Cardiac fibroblast (primary cell): Measurements from ENCODE around the gene SALL3.

Experiments used
- DNase-seq, 2 donors: peaks; one replicate each; pipeline versions ENCODE4 v3.0.0 to v3.0.0-alpha.2; 2010; ENCODE audit warnings: low read depth in 2 of 2
- H3K4me3 ChIP-seq, 2 donors: replicated peaks in 1 of 2; 1 replicate in 1 of 2; 2 replicates in 1 of 2; pipeline ENCODE4 v1.5.1; 2011; ENCODE audit warnings: low read depth in 2 of 2, low read length in 2 of 2, mild to moderate bottlenecking in 2 of 2, moderate library complexity in 1 of 2
- CTCF ChIP-seq: IDR thresholded peaks from one replicate; pipeline ENCODE4 v1.5.1; 2011; ENCODE audit warnings: low read depth, mild to moderate bottlenecking, low read length, inconsistent platforms

Gene SALL3

DNA sequence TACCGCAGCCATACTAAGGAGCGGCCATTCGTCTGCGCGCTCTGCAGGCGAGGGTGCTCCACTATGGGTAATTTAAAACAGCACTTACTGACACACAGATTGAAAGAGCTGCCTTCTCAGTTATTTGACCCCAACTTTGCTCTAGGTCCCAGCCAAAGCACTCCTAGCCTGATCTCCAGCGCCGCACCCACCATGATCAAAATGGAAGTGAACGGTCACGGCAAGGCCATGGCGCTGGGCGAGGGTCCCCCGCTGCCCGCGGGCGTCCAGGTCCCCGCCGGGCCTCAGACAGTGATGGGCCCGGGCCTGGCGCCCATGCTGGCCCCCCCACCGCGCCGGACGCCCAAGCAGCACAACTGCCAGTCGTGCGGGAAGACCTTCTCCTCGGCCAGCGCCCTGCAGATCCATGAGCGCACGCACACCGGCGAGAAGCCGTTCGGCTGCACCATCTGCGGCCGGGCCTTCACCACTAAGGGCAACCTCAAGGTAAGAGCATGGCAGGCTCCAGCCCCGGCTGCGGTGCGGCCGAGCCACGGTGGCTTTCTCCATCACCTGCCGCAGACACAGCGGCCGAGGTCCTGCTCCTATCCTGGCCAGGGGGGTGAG is 15.5 kb downstream of the SALL3 start:
- no peak overlapping the region for H3K4me3 ChIP-seq
- no peak for DNase-seq
- TF ChIP-seq CTCF, result no peak

DNA sequence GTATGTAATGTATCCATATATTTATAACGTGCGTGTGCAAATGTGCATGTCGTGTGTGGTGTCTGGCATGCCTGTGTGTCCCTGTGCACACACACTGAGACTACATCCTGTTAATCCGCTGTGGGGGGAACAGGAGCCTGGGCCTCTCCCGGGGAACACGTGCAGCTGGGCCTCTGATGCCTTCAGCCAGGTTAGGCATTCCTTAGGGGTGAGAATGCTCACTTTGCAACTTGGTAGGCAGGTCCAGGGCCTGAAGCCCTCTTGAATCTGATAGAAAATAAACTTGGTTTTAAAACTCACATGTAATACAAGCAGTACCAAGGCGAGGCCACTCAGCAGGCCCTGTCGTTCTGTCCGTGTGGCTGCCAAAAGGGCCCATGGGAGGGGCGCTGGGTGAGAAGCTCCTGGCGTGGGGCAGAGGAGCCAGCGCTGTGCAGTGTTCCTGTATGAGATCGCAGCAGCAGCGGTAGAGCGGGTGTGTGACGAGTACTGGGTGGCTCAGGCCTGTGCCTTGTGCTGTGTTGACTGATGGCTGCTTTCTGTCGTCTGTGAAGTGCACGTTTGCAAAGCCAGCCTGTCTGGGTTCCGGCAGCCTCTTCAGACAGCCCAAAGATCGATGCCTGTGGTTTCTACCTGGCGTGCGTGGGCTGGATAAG is 16.2 kb downstream of the SALL3 start:
- no peak for TF ChIP-seq CTCF
- no peak overlapping the region for H3K4me3 ChIP-seq
- DNase-seq, result no peak

DNA sequence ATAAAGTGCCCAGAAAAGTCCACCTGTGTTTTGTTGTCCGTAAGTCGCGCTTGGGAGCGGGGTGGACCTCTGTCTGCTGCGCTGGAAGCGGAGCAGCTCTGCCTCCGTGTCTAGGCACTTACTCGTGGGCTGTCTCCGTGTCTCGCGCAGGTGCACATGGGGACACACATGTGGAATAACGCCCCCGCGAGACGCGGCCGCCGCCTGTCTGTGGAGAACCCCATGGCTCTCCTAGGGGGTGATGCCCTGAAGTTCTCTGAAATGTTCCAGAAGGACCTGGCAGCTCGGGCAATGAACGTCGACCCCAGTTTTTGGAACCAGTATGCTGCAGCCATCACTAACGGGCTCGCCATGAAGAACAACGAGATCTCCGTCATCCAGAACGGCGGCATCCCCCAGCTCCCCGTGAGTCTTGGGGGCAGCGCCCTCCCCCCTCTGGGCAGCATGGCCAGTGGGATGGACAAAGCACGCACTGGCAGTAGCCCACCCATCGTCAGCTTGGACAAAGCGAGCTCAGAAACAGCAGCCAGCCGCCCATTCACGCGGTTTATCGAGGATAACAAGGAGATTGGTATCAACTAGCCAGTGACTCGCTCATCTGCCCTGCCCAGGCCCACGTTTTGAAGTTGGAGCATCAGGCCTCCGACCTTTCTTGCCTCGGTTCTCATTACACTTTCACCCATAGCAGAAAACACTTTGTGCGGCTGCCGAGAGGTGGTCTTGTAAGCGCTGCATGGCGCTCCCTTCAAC is 17.3 kb downstream of the SALL3 start:
- TF ChIP-seq CTCF, result no peak
- no peak for DNase-seq
- H3K4me3 ChIP-seq, result no peak overlapping the region

- H3K4me3 ChIP-seq, result no peak overlapping the region
- no peak for DNase-seq
- TF ChIP-seq CTCF, result no peak
Measured at GRCh38 chr18:78998371-78999071, 18.9 kb downstream of the SALL3 start.

GRCh38 chr18:78999939-79000338 is 20.3 kb downstream of the SALL3 start:
- DNase-seq, result no peak
- no peak for TF ChIP-seq CTCF
- no peak overlapping the region for H3K4me3 ChIP-seq

- no peak for DNase-seq
- TF ChIP-seq CTCF, result no peak
- H3K4me3 ChIP-seq, result no peak overlapping the region
Measured at GRCh38 chr18:79000997-79001396, 21.4 kb downstream of the SALL3 start.
